OCI-LY3 (cell line): Measurements from ENCODE around the gene TAS2R50.
"Not testable (repeated sequence)": the region's sequence is repeated elsewhere in the genome, so short reads cannot be mapped to it uniquely, and the experiment has no call there.

Experiments
- H2AFZ ChIP-seq: fragments of 200-600, 300-600 bp; shearing (Covaris generic); 2 replicates; pipeline ENCODE4 v1.6.0; 2014; ENCODE audit warnings: antibody characterized with exemption, low read depth, low read length
- H3K27ac ChIP-seq: fragments of 200-600, 300-600 bp; sonication (generic); 2 replicates; pipeline ENCODE4 v1.5.1; 2014; ENCODE audit warnings: mild to moderate bottlenecking, low read length, moderate library complexity, mixed read lengths
- H3K27me3 ChIP-seq: fragments of 200-600, 300-600 bp; sonication (generic); 2 replicates; pipeline ENCODE4 v1.6.1; 2014; ENCODE audit warnings: low read depth, low read length, mixed read lengths
- H3K36me3 ChIP-seq: fragments of 200-600, 300-600 bp; sonication (generic); replicated peaks from 2 replicates; pipeline ENCODE3; 2014; ENCODE audit warnings: low read depth, low read length, mixed read lengths
- H3K4me1 ChIP-seq: fragments of 300-600, 200-600 bp; sonication (generic); 2 replicates; pipeline ENCODE4 v1.6.1; 2014; ENCODE audit warnings: low read length, mixed read lengths
- H3K4me2 ChIP-seq: fragments of 200-600, 300-600 bp; sonication (generic); 2 replicates; pipeline ENCODE4 v1.6.1; 2014; ENCODE audit warnings: low read length, mixed read lengths
- H3K4me3 ChIP-seq: fragments of 300-600, 200-600 bp; sonication (generic); 2 replicates; pipeline ENCODE4 v1.5.1; 2014; ENCODE audit warnings: antibody characterized with exemption, mild to moderate bottlenecking, low read length, moderate library complexity
- H3K79me2 ChIP-seq: fragments of 300-600, 200-600 bp; shearing (Covaris generic); 2 replicates; pipeline ENCODE4 v1.6.1; 2014; ENCODE audit warnings: mild to moderate bottlenecking, low read length, mixed read lengths
- H3K9ac ChIP-seq: fragments of 300-600, 200-600 bp; shearing (Covaris generic); 2 replicates; pipeline ENCODE4 v1.6.0; 2014; ENCODE audit warnings: mild to moderate bottlenecking, low read length, moderate library complexity
- H3K9me3 ChIP-seq: fragments of 200-600, 300-600 bp; shearing (Covaris generic); 2 replicates; pipeline ENCODE4 v1.6.1; 2014; ENCODE audit warnings: low read length, mixed read lengths; ENCODE audit not compliant: insufficient read depth
- H4K20me1 ChIP-seq: fragments of 200-600, 300-600 bp; sonication (generic); 2 replicates; pipeline ENCODE4 v1.6.1; 2016; ENCODE audit warnings: low read length, mixed read lengths; ENCODE audit not compliant: insufficient read depth
- EZH2phosphoT487 ChIP-seq: fragments of 200-600 bp; shearing (Covaris generic); IDR thresholded peaks from 2 replicates; pipeline ENCODE4 v1.6.1; 2018; ENCODE audit warnings: antibody characterized with exemption, mixed run types, low read depth
- TF ChIP-seq, protein P1 (sequence below): fragments of 200-600, 300-600 bp; sonication (generic); IDR thresholded peaks from 2 replicates; pipeline ENCODE4 v1.5.1; 2014; ENCODE audit warnings: antibody characterized with exemption, low read length, low read depth

TAS2R50 gene

GRCh38 chr12:10986812-10987211, at the start of gene TAS2R50:
TAS2R50 (minus strand) TSS chr12:10986912; CDS start chr12:10986860, 52 bp downstream.
- Histone ChIP-seq H2AFZ (no peak within 1 kb of the TSS), H3K4me3 (no peak within 1 kb of the TSS), H3K4me1 (peaks cover 6% of the 10 kb centered on the region), H4K20me1 (no peaks in the 10 kb centered on the region), H3K79me2 (no peaks in the 10 kb centered on the region), H3K9ac (no peak within 1 kb of the TSS), H3K36me3 (peaks cover 7% of the 10 kb centered on the region), H3K27ac (no peak within 1 kb of the TSS), H3K9me3 (no peaks in the 10 kb centered on the region), H3K27me3 (no peaks in the 10 kb centered on the region), H3K4me2 (no peak within 1 kb of the TSS)
- no peak for TF ChIP-seq EZH2phosphoT487
- TF ChIP-seq, protein P1, sequence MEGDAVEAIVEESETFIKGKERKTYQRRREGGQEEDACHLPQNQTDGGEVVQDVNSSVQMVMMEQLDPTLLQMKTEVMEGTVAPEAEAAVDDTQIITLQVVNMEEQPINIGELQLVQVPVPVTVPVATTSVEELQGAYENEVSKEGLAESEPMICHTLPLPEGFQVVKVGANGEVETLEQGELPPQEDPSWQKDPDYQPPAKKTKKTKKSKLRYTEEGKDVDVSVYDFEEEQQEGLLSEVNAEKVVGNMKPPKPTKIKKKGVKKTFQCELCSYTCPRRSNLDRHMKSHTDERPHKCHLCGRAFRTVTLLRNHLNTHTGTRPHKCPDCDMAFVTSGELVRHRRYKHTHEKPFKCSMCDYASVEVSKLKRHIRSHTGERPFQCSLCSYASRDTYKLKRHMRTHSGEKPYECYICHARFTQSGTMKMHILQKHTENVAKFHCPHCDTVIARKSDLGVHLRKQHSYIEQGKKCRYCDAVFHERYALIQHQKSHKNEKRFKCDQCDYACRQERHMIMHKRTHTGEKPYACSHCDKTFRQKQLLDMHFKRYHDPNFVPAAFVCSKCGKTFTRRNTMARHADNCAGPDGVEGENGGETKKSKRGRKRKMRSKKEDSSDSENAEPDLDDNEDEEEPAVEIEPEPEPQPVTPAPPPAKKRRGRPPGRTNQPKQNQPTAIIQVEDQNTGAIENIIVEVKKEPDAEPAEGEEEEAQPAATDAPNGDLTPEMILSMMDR, result no peak

DNA sequence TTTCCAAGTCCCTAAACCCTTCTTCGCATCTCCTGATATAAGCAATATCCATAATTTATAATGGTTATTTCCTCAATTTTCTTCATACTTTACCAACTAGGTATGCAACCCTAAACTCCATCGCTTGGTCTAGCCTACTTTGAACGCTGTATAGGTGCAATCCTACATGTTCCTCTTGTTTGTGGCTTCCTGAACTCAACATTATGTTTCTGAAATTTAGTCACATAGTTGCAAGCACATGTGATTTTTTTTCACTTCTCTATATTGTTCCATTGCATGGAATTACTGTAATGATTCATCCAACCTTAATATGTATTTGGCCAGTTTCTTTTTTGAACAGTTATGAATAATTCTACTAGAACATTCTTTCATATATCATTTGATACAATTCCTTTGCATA, 47.2 kb upstream of the TAS2R50 start:
- H3K4me1 ChIP-seq, H3K27ac ChIP-seq, H3K79me2 ChIP-seq, H3K9me3 ChIP-seq, H3K36me3 ChIP-seq, H3K27me3 ChIP-seq, H3K9ac ChIP-seq, H3K4me2 ChIP-seq, H4K20me1 ChIP-seq, H2AFZ ChIP-seq, H3K4me3 ChIP-seq: not testable (repeated sequence)

GRCh38 chr12:11031307-11031706, 44.6 kb upstream of the TAS2R50 start, which contains the start of gene TAS2R31:
TAS2R31 (minus strand) TSS chr12:11031407; CDS start chr12:11031335, 72 bp downstream.
- Histone ChIP-seq H3K36me3 (no peaks in the 10 kb centered on the region), H4K20me1 (no peaks in the 10 kb centered on the region), H3K9me3 (no peaks in the 10 kb centered on the region), H3K4me2 (no peak within 1 kb of the TSS), H3K27ac (no peak within 1 kb of the TSS), H3K79me2 (no peaks in the 10 kb centered on the region), H2AFZ (no peak within 1 kb of the TSS), H3K4me1 (no peaks in the 10 kb centered on the region), H3K27me3 (no peaks in the 10 kb centered on the region), H3K9ac (no peak within 1 kb of the TSS), H3K4me3 (no peak within 1 kb of the TSS)
- TF ChIP-seq, protein P1, result no peak
- TF ChIP-seq EZH2phosphoT487, result no peak

- H3K4me3 ChIP-seq, result no peak overlapping the region
- no peak overlapping the region for H2AFZ ChIP-seq
- no peak overlapping the region for H3K4me2 ChIP-seq
- peaks cover 2% of the 10 kb centered on the region for H3K36me3 ChIP-seq
- no peaks in the 10 kb centered on the region for H3K4me1 ChIP-seq
- H3K27me3 ChIP-seq, result no peaks in the 10 kb centered on the region
- H3K27ac ChIP-seq, result no peak overlapping the region
- H3K9ac ChIP-seq, result no peak overlapping the region
- H4K20me1 ChIP-seq, result peaks cover 4% of the 10 kb centered on the region; the same call in 1 of the 2 replicates
- no peaks in the 10 kb centered on the region for H3K9me3 ChIP-seq
- TF ChIP-seq, protein P1, result no peak
- H3K79me2 ChIP-seq, result no peaks in the 10 kb centered on the region
Measured at GRCh38 chr12:11026118-11026517, 39.4 kb upstream of the TAS2R50 start.

GRCh38 chr12:11023387-11023786, 36.7 kb upstream of the TAS2R50 start:
- H3K27me3 ChIP-seq, result no peaks in the 10 kb centered on the region
- no peaks in the 10 kb centered on the region for H3K79me2 ChIP-seq
- no peak overlapping the region for H3K4me3 ChIP-seq
- no peak for TF ChIP-seq EZH2phosphoT487
- TF ChIP-seq, protein P1, result no peak
- no peak overlapping the region for H3K27ac ChIP-seq
- H4K20me1 ChIP-seq, result peaks cover 4% of the 10 kb centered on the region; the same call in 1 of the 2 replicates
- H3K4me1 ChIP-seq, result no peaks in the 10 kb centered on the region
- peaks cover 2% of the 10 kb centered on the region for H3K36me3 ChIP-seq
- H3K9me3 ChIP-seq, result no peaks in the 10 kb centered on the region
- H3K9ac ChIP-seq, result no peak overlapping the region
- no peak overlapping the region for H3K4me2 ChIP-seq
- H2AFZ ChIP-seq, result no peak overlapping the region
